DND-41 (cell line): ENCODE data around the gene COL20A1.

Experiments used
- ATAC-seq: fragments of 200-7000 bp; cut with Tn5 transposase; 3 replicates; pipeline ENCODE4 v1.9.1; 2021; ENCODE audit warnings: low read depth; ENCODE audit not compliant: insufficient read depth
- DNase-seq: peaks from one replicate; pipeline ENCODE4 v3.0.0-alpha.2; 2020
- H2AFZ ChIP-seq: 2 replicates; pipeline ENCODE4 v1.6.0; 2012; ENCODE audit warnings: low read depth, low read length
- H3K27ac ChIP-seq: 2 replicates; pipeline ENCODE4 v1.5.1; 2012; ENCODE audit warnings: low read length, inconsistent platforms
- H3K27me3 ChIP-seq: fragments of 200-600 bp; sonication (generic); 2 replicates; pipeline ENCODE4 v1.6.0; 2012; ENCODE audit warnings: low read length, mild to moderate bottlenecking, inconsistent platforms; ENCODE audit not compliant: insufficient read depth, poor library complexity
- H3K36me3 ChIP-seq: 2 replicates; pipeline ENCODE4 v1.5.1; 2012; ENCODE audit warnings: low read length, inconsistent platforms; ENCODE audit not compliant: insufficient read depth
- H3K4me1 ChIP-seq: 2 replicates; pipeline ENCODE4 v1.5.1; 2012; ENCODE audit warnings: mild to moderate bottlenecking, low read length; ENCODE audit not compliant: insufficient read depth
- H3K4me2 ChIP-seq: 2 replicates; pipeline ENCODE4 v1.6.0; 2012; ENCODE audit warnings: mild to moderate bottlenecking, moderate library complexity, low read length, inconsistent platforms; ENCODE audit not compliant: insufficient read depth
- H3K4me3 ChIP-seq, 2 experiments: fragments of 200-600 bp in 1 of 2; shearing (Covaris generic) in 1 of 2; 2 replicates each; pipeline ENCODE4 v1.5.1; 2012 to 2016; ENCODE audit warnings: inconsistent platforms in 2 of 2, low read length in 2 of 2, mild to moderate bottlenecking in 2 of 2, low read depth in 1 of 2, moderate library complexity in 1 of 2
- H3K79me2 ChIP-seq: 2 replicates; pipeline ENCODE4 v1.6.0; 2012; ENCODE audit warnings: low read length, inconsistent platforms; ENCODE audit not compliant: insufficient read depth
- H3K9ac ChIP-seq: 2 replicates; pipeline ENCODE4 v1.6.0; 2012; ENCODE audit warnings: low read depth, mild to moderate bottlenecking, inconsistent platforms, low read length, moderate library complexity
- H3K9me3 ChIP-seq: 2 replicates; pipeline ENCODE4 v1.5.1; 2012; ENCODE audit warnings: low read length, moderate library complexity, mild to moderate bottlenecking, inconsistent platforms; ENCODE audit not compliant: insufficient read depth, severe bottlenecking
- H4K20me1 ChIP-seq: 2 replicates; pipeline ENCODE4 v1.6.0; 2012; ENCODE audit warnings: low read length; ENCODE audit not compliant: insufficient read depth
- EZH2 ChIP-seq: IDR thresholded peaks from 3 replicates; pipeline ENCODE4 v1.6.1; 2012; ENCODE audit warnings: borderline replicate concordance, low read depth, mild to moderate bottlenecking, moderate library complexity, low read length, inconsistent platforms; ENCODE audit not compliant: severe bottlenecking
- TF ChIP-seq, protein P1 (sequence below): IDR thresholded peaks from 2 replicates; pipeline ENCODE4 v1.5.1; 2012; ENCODE audit warnings: borderline replicate concordance, low read length, moderate library complexity, mild to moderate bottlenecking; ENCODE audit not compliant: poor library complexity, severe bottlenecking; ENCODE audit errors: extremely low read depth

The COL20A1 gene

GRCh38 chr20:63295018-63295417 is 2.0 kb downstream of the COL20A1 start:
- Histone ChIP-seq H4K20me1 (peaks cover 41% of the 10 kb centered on the region), H3K4me1 (no peaks in the 10 kb centered on the region), H3K9ac (no peak overlapping the region), H2AFZ (no peak overlapping the region), H3K9me3 (no peaks in the 10 kb centered on the region), H3K4me2 (no peak overlapping the region), H3K36me3 (peaks cover under 1% of the 10 kb centered on the region; the same call in 1 of the 2 replicates), H3K79me2 (no peaks in the 10 kb centered on the region), H3K27me3 (peaks cover 10% of the 10 kb centered on the region), H3K27ac (no peak overlapping the region), H3K4me3 (no peak overlapping the region)
- DNase-seq (no peak), ATAC-seq (no peak)
- TF ChIP-seq, protein P1, sequence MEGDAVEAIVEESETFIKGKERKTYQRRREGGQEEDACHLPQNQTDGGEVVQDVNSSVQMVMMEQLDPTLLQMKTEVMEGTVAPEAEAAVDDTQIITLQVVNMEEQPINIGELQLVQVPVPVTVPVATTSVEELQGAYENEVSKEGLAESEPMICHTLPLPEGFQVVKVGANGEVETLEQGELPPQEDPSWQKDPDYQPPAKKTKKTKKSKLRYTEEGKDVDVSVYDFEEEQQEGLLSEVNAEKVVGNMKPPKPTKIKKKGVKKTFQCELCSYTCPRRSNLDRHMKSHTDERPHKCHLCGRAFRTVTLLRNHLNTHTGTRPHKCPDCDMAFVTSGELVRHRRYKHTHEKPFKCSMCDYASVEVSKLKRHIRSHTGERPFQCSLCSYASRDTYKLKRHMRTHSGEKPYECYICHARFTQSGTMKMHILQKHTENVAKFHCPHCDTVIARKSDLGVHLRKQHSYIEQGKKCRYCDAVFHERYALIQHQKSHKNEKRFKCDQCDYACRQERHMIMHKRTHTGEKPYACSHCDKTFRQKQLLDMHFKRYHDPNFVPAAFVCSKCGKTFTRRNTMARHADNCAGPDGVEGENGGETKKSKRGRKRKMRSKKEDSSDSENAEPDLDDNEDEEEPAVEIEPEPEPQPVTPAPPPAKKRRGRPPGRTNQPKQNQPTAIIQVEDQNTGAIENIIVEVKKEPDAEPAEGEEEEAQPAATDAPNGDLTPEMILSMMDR, result no peak
- no peak for TF ChIP-seq EZH2

DNA sequence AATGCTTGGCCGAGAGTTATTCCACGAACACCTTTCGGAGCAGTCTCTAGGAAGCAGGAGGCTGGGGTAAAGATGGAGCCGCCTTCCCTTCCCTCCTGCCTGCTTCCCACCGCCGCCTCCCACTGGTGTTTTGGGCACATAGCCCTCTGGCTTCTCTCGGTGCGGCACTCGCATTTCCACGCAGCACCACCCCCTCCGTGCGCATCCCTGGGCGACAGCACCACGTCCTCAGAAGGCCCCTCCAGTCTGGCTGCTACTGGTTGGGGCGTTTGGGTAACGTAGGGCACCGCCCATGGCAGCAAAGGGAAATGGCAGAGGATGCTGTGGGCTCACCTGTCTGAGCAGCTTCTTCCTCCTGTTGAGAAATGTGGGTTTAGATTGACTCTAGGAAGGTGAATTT is 2.4 kb downstream of the COL20A1 start:
- Histone ChIP-seq H2AFZ (no peak overlapping the region), H3K9ac (no peak overlapping the region), H3K4me1 (no peaks in the 10 kb centered on the region), H3K27ac (no peak overlapping the region), H4K20me1 (peaks cover 37% of the 10 kb centered on the region), H3K27me3 (peaks cover 10% of the 10 kb centered on the region), H3K4me2 (no peak overlapping the region), H3K36me3 (no peaks in the 10 kb centered on the region; the same call in 1 of the 2 replicates), H3K4me3 (no peak overlapping the region), H3K79me2 (no peaks in the 10 kb centered on the region), H3K9me3 (no peaks in the 10 kb centered on the region)
- TF ChIP-seq, protein P1, result peak; percentile 35
- TF ChIP-seq EZH2, result no peak
- DNase-seq, result no peak
- ATAC-seq, result no peak

DNA sequence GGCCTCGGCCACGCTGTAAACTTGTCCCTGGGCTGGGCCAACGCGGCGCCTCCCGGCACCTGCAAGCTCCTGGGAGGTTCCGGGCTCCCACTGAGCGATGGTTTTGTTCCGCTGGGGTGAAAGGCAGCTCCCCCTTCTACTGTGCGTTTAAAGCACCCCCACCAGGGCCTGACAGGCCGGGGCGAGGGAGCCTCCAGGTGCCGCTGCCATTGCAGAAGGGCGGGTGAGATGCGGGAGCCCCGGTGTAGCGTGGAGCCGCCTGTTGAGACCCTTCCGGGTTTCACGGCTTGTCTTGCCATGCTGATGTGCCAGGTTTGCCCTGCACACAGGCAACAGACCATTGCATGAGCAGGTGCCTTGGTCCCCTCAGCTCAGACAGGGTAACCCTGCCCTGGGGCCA is 2.9 kb downstream of the COL20A1 start:
- H3K79me2 ChIP-seq, result no peaks in the 10 kb centered on the region
- peaks cover 33% of the 10 kb centered on the region for H4K20me1 ChIP-seq
- H3K27ac ChIP-seq, result no peak overlapping the region
- H3K9ac ChIP-seq, result no peak overlapping the region
- DNase-seq (no peak), ATAC-seq (no peak)
- no peaks in the 10 kb centered on the region for H3K36me3 ChIP-seq
- TF ChIP-seq, protein P1, result no peak
- no peak for TF ChIP-seq EZH2
- H2AFZ ChIP-seq, result no peak overlapping the region
- peaks cover 10% of the 10 kb centered on the region for H3K27me3 ChIP-seq
- H3K4me3 ChIP-seq, result no peak overlapping the region
- H3K4me1 ChIP-seq, result no peaks in the 10 kb centered on the region
- no peaks in the 10 kb centered on the region for H3K9me3 ChIP-seq
- H3K4me2 ChIP-seq, result no peak overlapping the region
